Common myeloid progenitor, CD34-positive (primary cell): ENCODE measurements around the gene TTLL6.

Experiments used
- CTCF ChIA-PET: fragments of 350-600 bp; sonication (Branson Sonifier 250); formaldehyde crosslinking; loops from one replicate; lab custom pipeline; 2021; ENCODE audit warnings: antibody characterized with exemption; lab: Charles Lee
- POLR2A ChIA-PET: fragments of 350-600 bp; sonication (Branson Sonifier 250); formaldehyde crosslinking; loops from one replicate; lab custom pipeline; 2021; ENCODE audit warnings: antibody characterized with exemption; lab: Charles Lee
- DNase-seq, 3 donors: peaks; one replicate each; pipeline versions ENCODE4 v3.0.0 to v3.0.0-alpha.2; 2013
- H3K27ac ChIP-seq, 2 experiments: 1 replicate in 1 of 2; 2 replicates in 1 of 2; pipeline ENCODE4 v1.7.0; 2013; ENCODE audit warnings: inconsistent platforms in 2 of 2, low read length in 2 of 2, mild to moderate bottlenecking in 2 of 2, low read depth in 1 of 2, moderate library complexity in 1 of 2; ENCODE audit not compliant: severe bottlenecking in 2 of 2, insufficient read depth in 1 of 2, poor library complexity in 1 of 2
- H3K27me3 ChIP-seq, 5 experiments: replicated peaks in 2 of 5; 1 replicate in 3 of 5; 2 replicates in 2 of 5; pipeline versions ENCODE4 v1.6.1 to v1.7.0; 2013; ENCODE audit warnings: low read length in 4 of 5, mild to moderate bottlenecking in 2 of 5, moderate library complexity in 2 of 5, inconsistent platforms in 1 of 5; ENCODE audit not compliant: insufficient read depth in 5 of 5, control insufficient read depth in 4 of 5
- H3K36me3 ChIP-seq, 4 experiments: 1 replicate in 2 of 4; 2 replicates in 2 of 4; pipeline versions ENCODE4 v1.6.1 to v1.7.0; 2013; ENCODE audit warnings: low read length in 3 of 4, control low read depth in 1 of 4, mild to moderate bottlenecking in 1 of 4; ENCODE audit not compliant: control insufficient read depth in 4 of 4, insufficient read depth in 4 of 4
- H3K4me1 ChIP-seq, 4 experiments: 1 replicate in 3 of 4; 2 replicates in 1 of 4; pipeline versions ENCODE4 v1.6.1 to v1.7.1; 2013; ENCODE audit warnings: low read length in 3 of 4, mild to moderate bottlenecking in 3 of 4, control low read depth in 1 of 4, inconsistent platforms in 1 of 4, moderate library complexity in 1 of 4; ENCODE audit not compliant: control insufficient read depth in 4 of 4, insufficient read depth in 4 of 4; ENCODE audit errors: control extremely low read depth in 1 of 4
- H3K4me3 ChIP-seq, 7 experiments: 1 replicate in 4 of 7; 2 replicates in 3 of 7; pipeline versions ENCODE4 v1.5.1 to v1.7.0; 2013; ENCODE audit warnings: mild to moderate bottlenecking in 7 of 7, low read length in 6 of 7, moderate library complexity in 6 of 7, inconsistent platforms in 2 of 7, low read depth in 2 of 7, control low read depth in 1 of 7; ENCODE audit not compliant: insufficient read depth in 4 of 7, control insufficient read depth in 1 of 7; ENCODE audit errors: extremely low read depth in 1 of 7
- H3K9me3 ChIP-seq, 5 experiments: 1 replicate in 4 of 5; 2 replicates in 1 of 5; pipeline versions ENCODE4 v1.6.1 to v1.7.1; 2013; ENCODE audit warnings: low read length in 4 of 5, mild to moderate bottlenecking in 2 of 5, inconsistent platforms in 1 of 5, low read depth in 1 of 5, moderate library complexity in 1 of 5; ENCODE audit not compliant: control insufficient read depth in 4 of 5, insufficient read depth in 2 of 5; ENCODE audit errors: control extremely low read depth in 1 of 5
- WGBS: methylation state at CpG from one replicate; pipeline ENCODE4 v1.1.5; 2013; ENCODE audit not compliant: insufficient coverage; 5-methylcytosine and 5-hydroxymethylcytosine counted together

Gene TTLL6

DNA sequence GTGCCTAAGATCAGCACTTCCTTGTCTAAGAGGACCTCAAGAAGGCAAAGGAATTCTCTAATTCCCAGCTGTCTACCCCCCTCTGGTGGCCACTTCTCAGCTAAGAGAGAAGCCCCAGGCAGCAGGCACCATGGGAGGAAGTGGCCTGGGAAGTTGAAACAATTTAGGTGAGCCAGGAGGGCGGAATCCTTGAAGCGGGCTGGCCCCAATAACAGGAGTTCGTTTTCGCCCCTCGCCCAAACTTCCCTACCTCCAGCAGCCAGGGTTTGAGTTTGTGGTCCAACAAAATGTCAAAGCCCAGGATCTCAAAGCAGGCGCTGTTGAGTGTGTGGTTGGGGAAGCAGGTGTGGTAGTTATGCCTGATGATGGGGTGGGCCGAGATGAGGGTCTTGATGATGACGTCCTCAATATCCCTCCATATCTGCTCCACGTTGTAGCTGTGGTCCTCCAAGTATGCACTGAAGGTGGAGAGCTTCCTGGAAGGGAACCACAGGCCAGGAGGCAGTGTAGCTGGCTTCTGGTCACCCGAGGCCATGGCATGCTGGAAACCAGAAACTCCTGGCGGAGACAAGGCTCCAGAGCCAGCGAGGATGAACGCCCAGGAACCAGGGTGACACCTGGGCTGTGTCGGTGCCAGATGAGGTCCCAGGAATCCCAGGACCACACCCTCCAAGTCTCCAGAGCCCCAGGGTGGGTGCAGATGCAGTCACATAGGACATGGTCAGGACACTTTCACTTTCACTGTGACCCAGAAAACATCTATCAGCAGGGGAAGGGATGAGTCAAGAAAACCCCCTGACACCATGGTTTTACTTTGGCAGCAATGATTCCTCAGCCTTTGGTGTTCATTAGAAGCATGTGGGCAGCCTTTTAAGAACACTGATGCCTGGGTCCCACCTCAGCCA, 25.6 kb downstream of the TTLL6 start:
- Histone ChIP-seq H3K27ac (no peak overlapping the region), H3K36me3 (no peaks in the 10 kb centered on the region), H3K27me3 (peaks cover 0 to 68% (median 22%) of the 10 kb centered on the region in 5 experiments), H3K9me3 (no peaks in the 10 kb centered on the region), H3K4me1 (peaks cover 0 to 11% (median 1%) of the 10 kb centered on the region in 4 experiments), H3K4me3 (no peak overlapping the region)
- ChIA-PET CTCF (interaction anchor here (0.6 to 40.6 kb wide), 20 partner anchors 8 to 155 kb away, joined by 3 to 1090 read pairs (median 6); partner anchors contain the start of genes ATP5MC1, HOXB13, PRAC1 and PRAC2), POLR2A (no interaction called here)
- peak; percentile 60 to 66 (median 65) for DNase-seq
- WGBS = 44% methylated on average over 12 of the region's 14 CpGs

DNA sequence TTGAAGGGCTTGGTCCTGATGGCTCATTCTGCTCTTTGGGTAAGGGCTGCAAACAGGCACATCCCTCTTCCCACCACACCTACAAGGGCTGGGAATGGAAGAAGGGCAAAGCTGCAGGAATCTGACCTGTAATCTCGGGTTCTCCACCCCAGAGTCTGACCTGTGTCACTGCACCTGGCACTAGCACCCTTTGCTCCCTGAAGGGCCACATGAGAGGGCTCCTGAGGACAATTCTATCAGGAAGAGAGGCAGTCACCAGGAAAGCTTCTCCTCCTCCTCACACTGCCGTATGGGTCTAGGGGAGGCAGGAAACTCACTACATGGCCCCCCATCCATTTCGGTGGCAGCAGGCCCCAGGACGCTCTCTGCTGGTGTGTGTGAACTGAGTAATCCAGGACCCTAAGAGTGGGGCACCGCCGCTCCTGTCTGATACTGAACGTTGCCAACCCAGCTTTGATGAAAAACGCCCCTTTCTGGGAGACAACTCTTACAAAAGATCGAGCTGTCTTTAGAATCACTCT, 26.4 kb downstream of the TTLL6 start:
- Histone ChIP-seq H3K9me3 (no peaks in the 10 kb centered on the region), H3K27me3 (peaks cover 0 to 74% (median 23%) of the 10 kb centered on the region in 5 experiments), H3K4me3 (no peak overlapping the region), H3K4me1 (peaks cover 0 to 9% (median 0%) of the 10 kb centered on the region in 4 experiments), H3K27ac (no peak overlapping the region), H3K36me3 (no peaks in the 10 kb centered on the region)
- CTCF ChIA-PET = interaction anchor here (1.0 to 40.6 kb wide), 19 partner anchors 8 to 154 kb away, joined by 3 to 1090 read pairs (median 6); partner anchors contain the start of genes ATP5MC1, HOXB13, PRAC1 and PRAC2
- WGBS = 14% methylated on average over 6 of the region's 9 CpGs
- POLR2A ChIA-PET = no interaction called here
- no peak for DNase-seq

DNA sequence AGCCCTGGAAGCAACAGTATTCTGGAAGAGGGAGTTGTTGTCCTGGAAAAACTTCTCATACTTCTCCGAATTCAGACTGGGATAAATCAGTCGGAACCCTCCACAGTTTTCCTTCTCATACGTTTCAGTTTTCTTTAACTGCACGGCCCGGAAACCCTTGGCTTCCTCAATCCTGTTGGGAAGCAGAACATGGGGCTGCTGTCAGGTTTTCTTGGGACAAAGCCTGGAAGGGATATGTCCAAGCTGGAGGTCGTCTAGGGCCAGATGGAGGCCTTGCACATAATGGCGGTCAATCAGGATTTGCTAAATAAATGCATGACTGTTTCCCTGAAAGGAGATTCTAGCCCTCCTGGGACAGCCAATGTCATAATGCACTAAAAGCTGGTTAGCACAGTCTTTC, 29.2 kb downstream of the TTLL6 start:
- H3K27me3 ChIP-seq = peaks cover 0 to 65% (median 19%) of the 10 kb centered on the region in 5 experiments
- WGBS = 94% methylated on average over 7 of the region's 7 CpGs
- ChIA-PET POLR2A (no interaction called here), CTCF (interaction anchor here (0.9 to 40.6 kb wide), 6 partner anchors 9 to 109 kb away, joined by 3 to 1090 read pairs (median 11); partner anchors contain the start of genes ATP5MC1, HOXB13 and PRAC2)
- H3K4me1 ChIP-seq = peaks cover 0 to 9% (median 0%) of the 10 kb centered on the region in 4 experiments
- H3K27ac ChIP-seq = no peak overlapping the region
- no peak overlapping the region for H3K4me3 ChIP-seq
- no peak for DNase-seq
- H3K36me3 ChIP-seq = no peaks in the 10 kb centered on the region
- no peaks in the 10 kb centered on the region for H3K9me3 ChIP-seq

GRCh38 chr17:48779421-48779820, 37.6 kb downstream of the TTLL6 start:
- POLR2A ChIA-PET = no interaction called here
- CTCF ChIA-PET = interaction anchor here (1.4 to 3.3 kb wide), 2 partner anchors 10 to 32 kb away, joined by 3 to 19 read pairs; no protein-coding TSS in a partner anchor

DNA sequence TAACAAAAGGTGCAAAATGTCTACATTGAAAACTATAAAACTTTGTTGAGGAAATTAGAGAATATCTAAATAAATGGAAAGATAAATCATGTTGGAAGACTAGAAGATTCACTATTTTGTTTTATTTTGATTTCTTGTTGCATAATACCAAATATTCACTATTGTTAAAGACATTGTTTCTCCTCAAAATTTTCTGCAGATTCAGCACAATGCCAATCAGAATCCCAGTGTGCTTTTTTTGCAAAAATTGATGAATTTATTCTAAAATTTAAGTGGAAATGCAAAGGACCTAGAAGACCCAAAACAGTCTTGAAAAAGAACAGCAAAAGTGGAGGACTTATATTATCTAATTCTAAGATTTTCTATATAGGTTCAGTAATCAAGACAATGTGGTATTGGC, 40.4 kb downstream of the TTLL6 start:
- POLR2A ChIA-PET = no interaction called here
- CTCF ChIA-PET = interaction anchor here (3.3 kb wide), 1 partner anchor 13 kb away, joined by 19 read pairs; no protein-coding TSS in a partner anchor
- Histone ChIP-seq H3K27ac (no peak overlapping the region), H3K9me3 (peaks cover 0 to 8% (median 0%) of the 10 kb centered on the region in 5 experiments), H3K4me1 (no peaks in the 10 kb centered on the region), H3K27me3 (peaks cover 0 to 21% (median 2%) of the 10 kb centered on the region in 5 experiments), H3K36me3 (no peaks in the 10 kb centered on the region), H3K4me3 (no peak overlapping the region)
- no peak for DNase-seq

More at GRCh38 chr17:48779421-48779820, 37.6 kb downstream of the TTLL6 start:
- H3K27ac ChIP-seq = no peak overlapping the region
- H3K36me3 ChIP-seq = no peaks in the 10 kb centered on the region
- H3K4me1 ChIP-seq = no peaks in the 10 kb centered on the region
- H3K4me3 ChIP-seq = no peak overlapping the region
- peaks cover 0 to 8% (median 0%) of the 10 kb centered on the region in 5 experiments for H3K9me3 ChIP-seq
- peaks cover 0 to 25% (median 2%) of the 10 kb centered on the region in 5 experiments for H3K27me3 ChIP-seq
- no peak for DNase-seq

DNA sequence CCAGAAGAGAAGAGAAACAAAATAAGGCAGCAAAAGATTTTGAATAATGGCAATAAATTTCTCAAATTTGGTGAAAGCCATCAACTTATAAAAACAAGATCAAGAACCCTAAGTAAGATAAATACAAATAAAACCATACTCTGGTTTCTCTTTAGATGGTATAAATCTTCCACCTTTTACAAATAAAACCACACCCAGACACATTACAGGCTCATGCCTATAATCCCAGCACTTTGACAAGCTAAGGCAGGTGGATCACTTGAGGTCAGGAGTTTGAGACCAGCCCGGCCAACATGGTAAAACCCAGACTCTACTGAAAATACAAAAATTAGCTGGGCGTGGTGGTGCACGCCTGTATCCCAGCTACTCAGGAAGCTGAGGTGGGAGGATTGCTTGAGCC, 43.8 kb downstream of the TTLL6 start:
- WGBS = 100% methylated on average over 2 of the region's 3 CpGs
- peaks cover 0 to 5% (median 0%) of the 10 kb centered on the region in 5 experiments for H3K27me3 ChIP-seq
- CTCF ChIA-PET = interaction anchor here (0.6 kb wide), 1 partner anchor 107 kb away, joined by 3 read pairs; no protein-coding TSS in a partner anchor
- H3K9me3 ChIP-seq = peaks cover 0 to 5% (median 0%) of the 10 kb centered on the region in 5 experiments
- DNase-seq = no peak
- POLR2A ChIA-PET = no interaction called here
- no peak overlapping the region for H3K27ac ChIP-seq
- H3K4me1 ChIP-seq = peaks cover 0 to 7% (median 0%) of the 10 kb centered on the region in 4 experiments
- no peaks in the 10 kb centered on the region for H3K36me3 ChIP-seq
- H3K4me3 ChIP-seq = no peak overlapping the region
